Smooth muscle cell (in vitro differentiated cells): Measurements from ENCODE around the gene CACNB1. TPM values are rescaled to one million over a fixed set of nuclear protein-coding genes. Genes with fewer than 3 reads are reported as not detected.

Experiments used
- DNase-seq: peaks from one replicate; lab custom pipeline; 2025; ENCODE audit not compliant: unreplicated experiment; lab: John Stamatoyannopoulos, UW
- H2AFZ ChIP-seq: fragments of 200-600 bp; sonication (generic); 2 replicates; pipeline ENCODE4 v1.6.0; 2016; ENCODE audit warnings: antibody characterized with exemption, low read depth, mild to moderate bottlenecking
- H3F3A ChIP-seq: fragments of 200-600 bp; sonication (generic); 2 replicates; pipeline ENCODE4 v1.6.0; 2017; ENCODE audit warnings: antibody characterized with exemption, low read depth
- H3K27ac ChIP-seq: fragments of 200-600 bp; sonication (generic); 2 replicates; pipeline ENCODE4 v1.5.1; 2016; ENCODE audit warnings: low read depth, mild to moderate bottlenecking
- H3K27me3 ChIP-seq: fragments of 200-600 bp; sonication (generic); 2 replicates; pipeline ENCODE4 v1.6.1; 2016; ENCODE audit warnings: low read depth, mild to moderate bottlenecking
- H3K36me3 ChIP-seq: fragments of 200-600 bp; sonication (generic); 2 replicates; pipeline ENCODE4 v1.5.1; 2016; ENCODE audit warnings: low read depth
- H3K4me1 ChIP-seq: fragments of 200-600 bp; sonication (generic); 2 replicates; pipeline ENCODE4 v1.5.1; 2016; ENCODE audit warnings: low read depth
- H3K4me2 ChIP-seq: fragments of 200-600 bp; sonication (generic); 2 replicates; pipeline ENCODE4 v1.6.0; 2016; ENCODE audit warnings: mild to moderate bottlenecking
- H3K4me3 ChIP-seq: fragments of 200-600 bp; sonication (generic); 2 replicates; pipeline ENCODE4 v1.5.1; 2016; ENCODE audit warnings: mild to moderate bottlenecking
- H3K79me2 ChIP-seq: fragments of 200-600 bp; sonication (generic); 2 replicates; pipeline ENCODE4 v1.6.0; 2016; ENCODE audit warnings: low read depth, mild to moderate bottlenecking
- H3K9ac ChIP-seq: fragments of 200-600 bp; sonication (generic); 2 replicates; pipeline ENCODE4 v1.6.0; 2016; ENCODE audit warnings: low read depth
- H3K9me3 ChIP-seq: fragments of 200-600 bp; sonication (generic); replicated peaks from 2 replicates; pipeline ENCODE4 v1.5.1; 2016; ENCODE audit warnings: low read depth
- H4K20me1 ChIP-seq: fragments of 200-600 bp; sonication (generic); 2 replicates; pipeline ENCODE4 v1.6.0; 2016; ENCODE audit warnings: low read depth
- WGBS: methylation state at CpG from one replicate; pipeline ENCODE4 v1.1.7; 2016; ENCODE audit warnings: low lambda C conversion rate; 5-methylcytosine and 5-hydroxymethylcytosine counted together
- polyA plus RNA-seq: library from polyadenylated mRNA; unstranded; fragments of >200 nt; fragmentation: Nextera tagmentation; extraction: Ambion mirVana; gene quantifications from 2 replicates; pipeline ENCODE4 v1.2.1, GENCODE V29; 2016
- total RNA-seq: library from RNA; depleted of rRNA; stranded (reverse); fragments of >200 nt; gene quantifications from 2 replicates; pipeline ENCODE4 v1.2.3, GENCODE V29; 2014
- TF ChIP-seq, protein P1 (sequence below): fragments of 200-600 bp; sonication (generic); IDR thresholded peaks from 2 replicates; pipeline ENCODE4 v1.5.1; 2017; ENCODE audit warnings: borderline replicate concordance, mild to moderate bottlenecking, antibody characterized with exemption; ENCODE audit not compliant: insufficient read depth, poor library complexity, severe bottlenecking

The CACNB1 gene
- total and polyA plus RNA-seq, 2 experiments from 2014 or later, result 7.1 to 9.2 TPM

DNA sequence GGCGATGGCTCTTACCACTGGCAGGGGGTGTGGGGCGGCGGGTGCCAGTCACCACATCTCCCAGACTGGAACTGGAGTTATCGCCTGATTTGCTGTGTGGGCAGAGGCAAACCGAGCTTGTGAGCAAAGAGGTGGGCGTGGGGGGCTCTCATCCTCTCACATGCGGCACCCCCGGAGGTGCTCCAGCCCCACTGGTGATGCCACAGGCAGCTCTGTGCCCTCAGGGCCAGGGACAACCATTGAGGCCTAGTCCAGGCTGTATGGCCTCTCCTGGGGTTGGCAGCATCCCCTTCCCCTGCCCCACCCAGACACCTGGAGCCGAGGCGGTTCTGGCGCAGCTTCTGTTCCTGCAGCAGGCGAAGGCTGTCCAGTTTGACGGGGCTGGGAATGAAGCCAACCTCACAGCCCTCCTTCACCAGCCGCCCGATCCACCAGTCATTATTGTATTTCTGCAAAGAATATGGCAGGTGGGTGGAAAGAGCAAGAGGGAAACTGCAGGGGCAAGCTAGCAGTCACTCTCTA is 10.9 kb downstream of the CACNB1 start:
- peaks cover 4% of the 10 kb centered on the region for H3K36me3 ChIP-seq
- TF ChIP-seq, protein P1, sequence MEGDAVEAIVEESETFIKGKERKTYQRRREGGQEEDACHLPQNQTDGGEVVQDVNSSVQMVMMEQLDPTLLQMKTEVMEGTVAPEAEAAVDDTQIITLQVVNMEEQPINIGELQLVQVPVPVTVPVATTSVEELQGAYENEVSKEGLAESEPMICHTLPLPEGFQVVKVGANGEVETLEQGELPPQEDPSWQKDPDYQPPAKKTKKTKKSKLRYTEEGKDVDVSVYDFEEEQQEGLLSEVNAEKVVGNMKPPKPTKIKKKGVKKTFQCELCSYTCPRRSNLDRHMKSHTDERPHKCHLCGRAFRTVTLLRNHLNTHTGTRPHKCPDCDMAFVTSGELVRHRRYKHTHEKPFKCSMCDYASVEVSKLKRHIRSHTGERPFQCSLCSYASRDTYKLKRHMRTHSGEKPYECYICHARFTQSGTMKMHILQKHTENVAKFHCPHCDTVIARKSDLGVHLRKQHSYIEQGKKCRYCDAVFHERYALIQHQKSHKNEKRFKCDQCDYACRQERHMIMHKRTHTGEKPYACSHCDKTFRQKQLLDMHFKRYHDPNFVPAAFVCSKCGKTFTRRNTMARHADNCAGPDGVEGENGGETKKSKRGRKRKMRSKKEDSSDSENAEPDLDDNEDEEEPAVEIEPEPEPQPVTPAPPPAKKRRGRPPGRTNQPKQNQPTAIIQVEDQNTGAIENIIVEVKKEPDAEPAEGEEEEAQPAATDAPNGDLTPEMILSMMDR, result no peak
- no peak overlapping the region for H3K4me3 ChIP-seq
- H4K20me1 ChIP-seq, result no peaks in the 10 kb centered on the region
- no peak for DNase-seq
- no peak overlapping the region for H3K27ac ChIP-seq
- H3K27me3 ChIP-seq, result no peaks in the 10 kb centered on the region
- H3F3A ChIP-seq, result no peaks in the 10 kb centered on the region
- WGBS, result 96% methylated on average over 15 of the region's 15 CpGs
- no peaks in the 10 kb centered on the region for H3K4me1 ChIP-seq
- H3K9me3 ChIP-seq, result no peaks in the 10 kb centered on the region
- H3K9ac ChIP-seq, result no peak overlapping the region
- H3K4me2 ChIP-seq, result no peak overlapping the region
- H2AFZ ChIP-seq, result no peak overlapping the region
- H3K79me2 ChIP-seq, result no peaks in the 10 kb centered on the region

DNA sequence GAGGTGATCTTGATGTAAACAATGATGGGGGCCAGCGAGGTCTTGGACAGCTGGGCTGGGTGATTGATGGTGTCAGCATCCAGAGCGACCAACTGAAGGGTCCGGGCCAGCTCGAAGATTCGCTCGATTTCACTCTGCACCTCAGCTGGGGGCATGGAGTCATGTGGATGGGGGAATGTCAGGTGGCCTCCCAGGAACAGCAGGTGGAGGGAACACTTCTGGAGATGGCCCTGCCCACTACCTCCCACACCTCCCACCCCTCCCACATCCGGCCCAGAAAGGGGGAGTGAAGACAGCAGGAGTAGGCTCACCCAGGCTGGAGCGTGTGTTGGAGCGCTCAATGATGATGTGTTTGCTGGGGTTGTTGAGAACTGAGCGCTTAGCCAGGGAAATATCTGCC is 13.7 kb downstream of the CACNB1 start:
- no peak overlapping the region for H2AFZ ChIP-seq
- peaks cover 4% of the 10 kb centered on the region for H3K36me3 ChIP-seq
- TF ChIP-seq, protein P1, result no peak
- H3K79me2 ChIP-seq, result no peaks in the 10 kb centered on the region
- no peak overlapping the region for H3K4me2 ChIP-seq
- H3F3A ChIP-seq, result no peaks in the 10 kb centered on the region
- H3K27ac ChIP-seq, result no peak overlapping the region
- H3K4me3 ChIP-seq, result no peak overlapping the region
- H3K9ac ChIP-seq, result no peak overlapping the region
- no peaks in the 10 kb centered on the region for H3K9me3 ChIP-seq
- H3K4me1 ChIP-seq, result no peaks in the 10 kb centered on the region
- DNase-seq, result no peak
- peaks cover under 1% of the 10 kb centered on the region for H4K20me1 ChIP-seq
- H3K27me3 ChIP-seq, result no peaks in the 10 kb centered on the region
- WGBS, result 97% methylated on average over 10 of the region's 10 CpGs

DNA sequence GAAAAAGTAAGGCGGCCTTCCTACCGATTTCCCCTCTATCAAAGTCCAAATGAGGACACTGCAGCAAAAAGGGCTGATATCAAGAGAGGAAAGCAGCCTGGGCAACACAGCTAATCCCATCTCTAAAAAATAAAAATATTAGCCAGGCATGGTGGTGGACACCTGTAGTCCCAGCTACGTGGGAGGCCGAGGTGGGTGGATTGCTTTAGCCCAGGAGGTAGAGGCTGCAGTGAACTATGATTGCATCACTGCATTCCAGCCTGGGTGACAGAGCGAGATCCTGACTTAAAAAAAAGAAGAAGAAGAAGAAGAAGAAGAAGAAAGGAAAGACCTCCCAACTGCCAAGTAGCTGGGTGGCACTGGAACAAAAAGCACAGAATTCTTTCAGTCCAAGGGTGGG is 14.4 kb downstream of the CACNB1 start:
- 96% methylated on average over 5 of the region's 5 CpGs for WGBS
- Histone ChIP-seq H2AFZ (no peak overlapping the region), H3K4me1 (no peaks in the 10 kb centered on the region), H3F3A (no peaks in the 10 kb centered on the region), H3K9ac (no peak overlapping the region), H3K36me3 (peaks cover 4% of the 10 kb centered on the region), H3K4me3 (no peak overlapping the region), H3K4me2 (no peak overlapping the region), H3K27ac (no peak overlapping the region), H3K27me3 (no peaks in the 10 kb centered on the region), H3K79me2 (no peaks in the 10 kb centered on the region), H4K20me1 (peaks cover 7% of the 10 kb centered on the region), H3K9me3 (no peaks in the 10 kb centered on the region)
- TF ChIP-seq, protein P1, result no peak
- DNase-seq, result no peak

DNA sequence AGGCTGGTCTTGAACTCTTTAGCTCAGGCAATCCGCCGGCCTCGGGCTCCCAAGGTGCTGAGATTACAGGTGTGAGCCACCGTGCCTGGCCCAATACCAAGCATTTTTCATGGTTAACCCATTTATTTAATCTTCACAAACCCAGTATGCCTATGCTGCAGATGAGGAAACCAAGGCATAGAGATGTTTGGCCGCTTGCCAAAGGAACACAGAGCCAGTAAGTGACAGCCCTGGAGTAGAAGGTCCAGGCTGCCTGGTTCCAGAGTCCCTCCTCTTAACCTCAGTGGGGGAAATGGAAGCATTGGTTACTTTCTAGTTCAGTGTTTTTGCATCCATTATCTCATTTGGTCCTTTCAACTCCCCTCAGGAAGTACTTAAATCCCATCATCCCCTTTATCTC is 16.2 kb downstream of the CACNB1 start:
- Histone ChIP-seq H3F3A (no peaks in the 10 kb centered on the region), H3K79me2 (no peaks in the 10 kb centered on the region), H4K20me1 (peaks cover 12% of the 10 kb centered on the region), H3K27me3 (no peaks in the 10 kb centered on the region), H3K36me3 (peaks cover 4% of the 10 kb centered on the region), H2AFZ (no peak overlapping the region), H3K9ac (no peak overlapping the region), H3K4me2 (no peak overlapping the region), H3K4me1 (no peaks in the 10 kb centered on the region), H3K9me3 (no peaks in the 10 kb centered on the region), H3K4me3 (no peak overlapping the region), H3K27ac (no peak overlapping the region)
- TF ChIP-seq, protein P1, result no peak
- WGBS, result 97% methylated on average over 5 of the region's 5 CpGs
- no peak for DNase-seq
